Measurements from ENCODE around the gene CTNNA3. TPM values are rescaled to one million over a fixed set of nuclear protein-coding genes. Genes with fewer than 3 reads are reported as not detected.

Gene CTNNA3
- total and polyA plus RNA-seq, 4 donors, result 0.16 to 2.4 (median 1.4) TPM

GRCh38 chr10:66162560-66163143 is 1533.3 kb downstream of the CTNNA3 start:
- no peak overlapping the region for H3K4me3 ChIP-seq (ENCODE audit: low read depth in 1 of 3, low read length in 3 of 3)
- TF ChIP-seq NR2F2 (IDR thresholded peaks at IDR 0.05) (no peak), FOXA2 (IDR thresholded peaks at IDR 0.05) (no peak), HNF4G (IDR thresholded peaks at IDR 0.05) (no peak), CTCF (IDR thresholded peaks at IDR 0.05; ENCODE audit: low read depth, low read length, missing input control) (no peak)
- no peaks in the 10 kb centered on the region for H3K27me3 ChIP-seq (ENCODE audit: control insufficient read depth in 4 of 4, insufficient read depth in 4 of 4, low read length in 3 of 4)
- no peaks in the 10 kb centered on the region for H3K4me1 ChIP-seq (ENCODE audit: control insufficient read depth in 4 of 4, insufficient read depth in 4 of 4, low read length in 3 of 4)
- H3K27ac ChIP-seq (ENCODE audit: low read depth in 1 of 2, low read length in 2 of 2), result no peak overlapping the region
- no peak overlapping the region for H3K9ac ChIP-seq (ENCODE audit: low read depth in 1 of 2, low read length in 2 of 2)
- DNase-seq (ENCODE audit: low spot score), result no peak
- 88% methylated on average over 5 of the region's 5 CpGs for WGBS
- H3K9me3 ChIP-seq (ENCODE audit: control insufficient read depth in 4 of 4, low read length in 3 of 4), result no peaks in the 10 kb centered on the region
- H3K36me3 ChIP-seq (ENCODE audit: control insufficient read depth in 4 of 4, insufficient read depth in 3 of 4, low read depth in 1 of 4, low read length in 3 of 4), result no peaks in the 10 kb centered on the region

- H3K4me1 ChIP-seq (ENCODE audit: control insufficient read depth in 4 of 4, insufficient read depth in 4 of 4, low read length in 3 of 4), result no peaks in the 10 kb centered on the region
- no peak for DNase-seq (ENCODE audit: low spot score)
- H3K4me3 ChIP-seq (ENCODE audit: low read depth in 1 of 3, low read length in 3 of 3), result no peak overlapping the region
- no peaks in the 10 kb centered on the region for H3K36me3 ChIP-seq (ENCODE audit: control insufficient read depth in 4 of 4, insufficient read depth in 3 of 4, low read depth in 1 of 4, low read length in 3 of 4)
- no peak overlapping the region for H3K9ac ChIP-seq (ENCODE audit: low read depth in 1 of 2, low read length in 2 of 2)
- H3K9me3 ChIP-seq (ENCODE audit: control insufficient read depth in 4 of 4, low read length in 3 of 4), result no peaks in the 10 kb centered on the region
- WGBS, result 69% methylated on average over 2 of the region's 2 CpGs
- H3K27me3 ChIP-seq (ENCODE audit: control insufficient read depth in 4 of 4, insufficient read depth in 4 of 4, low read length in 3 of 4), result no peaks in the 10 kb centered on the region
- H3K27ac ChIP-seq (ENCODE audit: low read depth in 1 of 2, low read length in 2 of 2), result no peak overlapping the region
- no peak for TF ChIP-seq RXRA (IDR thresholded peaks at IDR 0.05)
- TF ChIP-seq TAF1 (conservative IDR thresholded peaks at IDR 0.05), result no peak
- no peak for TF ChIP-seq JUND (IDR thresholded peaks at IDR 0.05)
- no peak for TF ChIP-seq NR2F2 (IDR thresholded peaks at IDR 0.05)
- no peak for TF ChIP-seq MAX (IDR thresholded peaks at IDR 0.05)
- no peak for TF ChIP-seq FOXA1 (IDR thresholded peaks at IDR 0.05)
- no peak for TF ChIP-seq FOXA2 (IDR thresholded peaks at IDR 0.05)
- TF ChIP-seq SP1 (IDR thresholded peaks at IDR 0.05), result no peak
- no peak for TF ChIP-seq HNF4A (conservative IDR thresholded peaks at IDR 0.05)
- TF ChIP-seq ATF3 (IDR thresholded peaks at IDR 0.05), result no peak
- no peak for TF ChIP-seq CTCF (IDR thresholded peaks at IDR 0.05; ENCODE audit: low read depth, low read length, missing input control)
Observed at GRCh38 chr10:66151346-66151745, 1544.6 kb downstream of the CTNNA3 start.

- Histone ChIP-seq H3K27me3 (ENCODE audit: control insufficient read depth in 4 of 4, insufficient read depth in 4 of 4, low read length in 3 of 4) (no peaks in the 10 kb centered on the region), H3K27ac (ENCODE audit: low read depth in 1 of 2, low read length in 2 of 2) (no peak overlapping the region), H3K9me3 (ENCODE audit: control insufficient read depth in 4 of 4, low read length in 3 of 4) (no peaks in the 10 kb centered on the region), H3K4me3 (ENCODE audit: low read depth in 1 of 3, low read length in 3 of 3) (no peak overlapping the region), H3K4me1 (ENCODE audit: control insufficient read depth in 4 of 4, insufficient read depth in 4 of 4, low read length in 3 of 4) (no peaks in the 10 kb centered on the region), H3K9ac (ENCODE audit: low read depth in 1 of 2, low read length in 2 of 2) (no peak overlapping the region), H3K36me3 (ENCODE audit: control insufficient read depth in 4 of 4, insufficient read depth in 3 of 4, low read depth in 1 of 4, low read length in 3 of 4) (no peaks in the 10 kb centered on the region)
- no peak for DNase-seq (ENCODE audit: low spot score)
- 69% methylated on average over 3 of the region's 3 CpGs for WGBS
- TF ChIP-seq GABPA (IDR thresholded peaks at IDR 0.05 in 1 of 2, conservative IDR thresholded peaks at IDR 0.05 in 1 of 2) (no peak), ZBTB33 (IDR thresholded peaks at IDR 0.05) (no peak), ATF3 (IDR thresholded peaks at IDR 0.05) (no peak), SP1 (IDR thresholded peaks at IDR 0.05) (no peak), NR2F2 (IDR thresholded peaks at IDR 0.05) (no peak), FOXA1 (IDR thresholded peaks at IDR 0.05) (no peak), RXRA (IDR thresholded peaks at IDR 0.05) (no peak), EGR1 (IDR thresholded peaks at IDR 0.05; ENCODE audit: low read depth in 2 of 2) (no peak), MAX (IDR thresholded peaks at IDR 0.05) (no peak), RAD21 (IDR thresholded peaks at IDR 0.05) (no peak), CTCF (IDR thresholded peaks at IDR 0.05; ENCODE audit: low read depth, low read length, missing input control) (no peak), HNF4A (conservative IDR thresholded peaks at IDR 0.05) (no peak), HNF4G (IDR thresholded peaks at IDR 0.05) (no peak), FOXA2 (IDR thresholded peaks at IDR 0.05) (no peak), YY1 (IDR thresholded peaks at IDR 0.05) (no peak)
Observed at GRCh38 chr10:66148312-66148711, 1547.7 kb downstream of the CTNNA3 start.
